Cardiac septum (tissue), 1 donor: ENCODE results near the gene TTC23L. TPM values are rescaled to one million over a fixed set of nuclear protein-coding genes. Genes with fewer than 3 reads are reported as not detected.
A peak's percentile ranks its signal among the peaks of the same experiment; 100 is the strongest.

Experiments used
- DNase-seq: peaks from one replicate; pipeline ENCODE4 v3.0.0-alpha.2; 2020; ENCODE audit warnings: low spot score
- intact Hi-C: fragments of 100-400 bp; cut with DNase I; formaldehyde crosslinking; loops from one replicate; pipeline ENCODE4 v1.14.0; 2022
- long read RNA-seq: library from polyadenylated mRNA; unstranded; transcript quantifications from one replicate; pipeline ENCODE4 v2.0.0, GENCODE V29; 2021
- total RNA-seq: library from RNA; stranded (reverse); fragmentation: NEBNext Ultra II Directional; extraction: Animal tissue kit (Norgen Biotek cat#: 25700); gene quantifications from one replicate; pipeline ENCODE4 v1.2.1, GENCODE V29; 2021
- donor health status: DM: no; HTN: no; CAD: no.

TTC23L gene, protein sequence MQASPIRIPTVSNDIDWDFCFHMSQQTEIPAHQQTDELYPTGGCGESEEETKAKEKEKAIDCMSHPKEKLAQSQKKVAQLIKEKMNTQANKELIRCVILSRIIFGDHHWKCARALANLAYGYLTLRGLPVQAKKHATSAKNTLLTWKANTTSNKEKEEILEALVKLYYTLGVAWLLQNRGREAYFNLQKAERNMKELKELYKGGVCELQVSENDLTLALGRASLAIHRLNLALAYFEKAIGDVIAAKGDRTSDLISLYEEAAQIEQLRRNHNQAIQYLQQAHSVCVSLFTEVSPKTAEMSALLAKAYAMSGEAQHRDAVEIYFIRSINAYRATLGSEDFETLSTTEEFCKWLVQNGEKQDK
- 0.32 TPM for total RNA-seq
- long read RNA-seq: 0 reads

DNA sequence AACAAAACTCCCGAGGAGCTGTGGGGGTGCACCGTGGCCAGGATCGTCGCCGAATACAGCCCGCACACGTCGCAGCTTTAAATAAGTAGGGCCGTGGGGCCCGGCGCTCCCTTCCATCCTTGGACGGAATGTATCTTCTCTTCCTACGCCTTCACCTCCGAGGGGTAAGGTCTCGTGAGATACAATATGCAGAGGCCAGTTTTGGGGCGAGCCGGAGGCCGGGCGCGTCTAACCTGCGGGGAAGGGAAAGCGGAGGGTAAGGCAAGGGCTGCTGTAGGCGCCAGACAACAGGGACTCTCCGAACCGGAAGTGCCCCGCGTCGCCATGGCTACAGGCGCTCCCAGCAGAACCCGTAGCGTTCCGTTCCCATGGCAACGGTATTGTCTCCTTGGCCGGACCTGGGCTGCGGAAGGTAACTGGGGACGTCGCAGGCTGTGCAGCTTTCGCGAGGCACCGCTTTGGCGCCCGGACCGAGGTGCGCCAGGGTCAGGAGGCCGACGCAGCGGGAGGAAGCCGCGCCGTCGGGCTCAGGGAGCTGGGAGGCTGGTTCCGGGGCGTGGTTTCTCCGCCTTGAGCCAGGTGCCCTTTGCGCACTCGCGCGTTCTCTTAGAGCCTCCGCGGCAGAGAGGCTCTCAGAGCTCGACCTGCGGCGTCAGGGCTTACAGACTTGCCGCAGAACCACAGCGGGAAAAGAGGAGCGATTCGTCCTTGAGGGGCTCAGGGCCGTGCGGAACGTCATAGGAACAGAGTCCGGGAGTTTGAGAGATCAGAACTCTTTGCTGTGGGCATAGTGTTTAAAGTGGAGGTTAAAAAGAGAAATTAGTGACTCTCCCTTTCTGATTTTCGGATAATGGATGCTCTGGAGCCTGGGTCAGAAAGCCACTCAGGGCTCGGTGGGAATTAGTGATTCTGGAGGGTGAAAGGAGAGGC, at the start of gene TTC23L:
TTC23L (plus strand) TSS at position 380 of the 930 bp plus-strand sequence. CDS start 1,508 bp downstream, outside the sequence.
- intact Hi-C loops: loop anchor here (5.0 kb wide), 1 partner anchor 182 kb away; the partner anchor contains the start of gene RAI14
- DNase-seq: peak; percentile 89

DNA sequence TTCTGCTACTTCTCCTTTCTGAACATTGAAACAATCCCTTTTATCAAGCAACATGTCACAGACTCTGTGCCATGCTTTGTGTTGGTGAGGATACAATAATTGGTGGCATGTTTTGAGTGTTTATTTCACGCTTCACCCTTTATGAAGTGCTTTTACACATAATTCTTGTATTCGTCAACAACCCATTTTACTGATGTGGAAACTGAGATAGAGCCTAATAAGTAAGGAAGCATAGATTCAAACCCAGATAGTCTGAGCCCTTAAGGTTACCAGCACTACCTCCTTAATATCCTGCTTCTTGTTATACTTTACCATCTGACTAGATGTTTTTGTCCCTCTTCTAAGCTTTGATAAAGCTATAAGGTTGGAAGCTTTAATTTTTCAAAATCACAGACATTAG, 49.3 kb upstream of the TTC23L start:
- intact Hi-C loops: no loop called here
- DNase-seq: no peak

DNA sequence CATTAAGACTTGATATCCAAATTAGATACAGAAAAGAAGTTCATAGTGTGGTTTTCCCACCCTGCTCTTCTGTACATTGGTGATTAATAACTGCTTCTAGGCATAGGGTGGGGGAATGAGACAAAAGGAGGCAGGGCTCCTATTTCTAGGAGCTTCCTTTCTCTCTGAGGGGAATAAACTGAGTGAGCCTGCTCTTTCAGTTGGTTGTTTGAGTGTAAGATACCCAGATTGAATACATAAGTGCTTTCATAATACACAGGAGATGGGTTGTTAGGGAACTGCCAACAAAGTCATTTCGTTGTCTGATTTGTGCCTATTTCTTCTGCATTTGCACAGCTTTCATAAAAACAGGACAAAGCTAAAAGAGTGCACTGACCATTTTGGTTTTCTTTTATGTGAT, 48.9 kb upstream of the TTC23L start:
- no peak for DNase-seq
- intact Hi-C loops: no loop called here

DNA sequence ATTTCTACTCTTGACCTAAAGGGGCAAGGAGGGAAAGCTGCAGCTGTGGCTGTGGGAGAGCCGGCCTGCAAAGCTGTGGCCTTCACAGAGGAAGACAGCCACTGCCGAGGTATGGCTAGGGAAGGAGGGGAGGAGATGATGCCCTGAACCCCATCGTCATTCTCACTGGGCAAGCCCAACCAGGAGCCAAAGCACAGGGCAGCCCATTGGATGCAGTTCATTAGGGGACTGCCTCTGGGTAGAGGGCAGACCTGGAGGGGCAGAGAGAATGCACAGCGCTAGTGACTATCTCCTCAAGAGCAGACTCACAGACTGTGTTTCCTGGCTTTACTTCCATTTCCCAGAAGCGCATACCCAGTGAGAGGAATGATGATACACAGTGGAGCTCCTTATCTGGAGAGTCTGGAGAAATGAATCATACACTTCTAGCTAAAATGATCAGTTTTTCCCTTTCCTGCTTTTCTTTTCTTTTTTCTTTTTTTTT, 47.2 kb upstream of the TTC23L start:
- DNase-seq: no peak
- intact Hi-C loops: no loop called here

DNA sequence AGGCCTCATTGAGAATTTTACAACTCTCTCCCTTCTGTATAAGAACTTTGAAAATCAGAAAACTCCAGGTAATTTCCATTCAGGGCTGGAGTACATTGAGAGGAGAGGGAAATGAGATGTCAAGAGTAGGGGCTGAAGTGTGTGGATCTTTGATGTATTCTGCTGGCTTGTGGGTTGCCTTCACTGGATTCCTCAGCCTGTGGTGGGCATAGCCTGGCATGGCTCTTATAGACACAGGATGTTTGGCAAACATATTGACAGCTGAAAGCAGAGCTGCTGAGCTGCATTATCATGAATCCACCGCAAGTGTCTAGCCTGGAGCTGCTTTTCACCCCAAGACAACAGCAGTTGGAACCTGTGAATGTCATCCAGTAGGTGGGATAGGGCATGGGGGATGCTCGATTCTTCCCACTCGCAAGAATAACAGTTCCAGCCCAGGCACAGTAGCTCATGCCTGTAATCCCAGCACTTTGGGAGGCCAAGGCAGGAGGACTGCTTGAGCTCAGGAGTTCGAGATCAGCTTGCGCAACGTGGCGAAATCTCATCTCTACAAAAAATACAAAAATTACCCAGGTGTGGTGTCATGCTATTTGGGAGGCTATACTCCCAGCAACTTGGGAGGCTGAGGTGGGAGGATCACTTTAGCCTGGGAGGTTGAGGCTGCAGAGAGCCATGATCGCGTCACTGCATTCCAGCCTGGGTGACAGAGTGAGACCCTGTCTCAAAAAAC, 36.0 kb upstream of the TTC23L start:
- intact Hi-C loops: no loop called here

DNA sequence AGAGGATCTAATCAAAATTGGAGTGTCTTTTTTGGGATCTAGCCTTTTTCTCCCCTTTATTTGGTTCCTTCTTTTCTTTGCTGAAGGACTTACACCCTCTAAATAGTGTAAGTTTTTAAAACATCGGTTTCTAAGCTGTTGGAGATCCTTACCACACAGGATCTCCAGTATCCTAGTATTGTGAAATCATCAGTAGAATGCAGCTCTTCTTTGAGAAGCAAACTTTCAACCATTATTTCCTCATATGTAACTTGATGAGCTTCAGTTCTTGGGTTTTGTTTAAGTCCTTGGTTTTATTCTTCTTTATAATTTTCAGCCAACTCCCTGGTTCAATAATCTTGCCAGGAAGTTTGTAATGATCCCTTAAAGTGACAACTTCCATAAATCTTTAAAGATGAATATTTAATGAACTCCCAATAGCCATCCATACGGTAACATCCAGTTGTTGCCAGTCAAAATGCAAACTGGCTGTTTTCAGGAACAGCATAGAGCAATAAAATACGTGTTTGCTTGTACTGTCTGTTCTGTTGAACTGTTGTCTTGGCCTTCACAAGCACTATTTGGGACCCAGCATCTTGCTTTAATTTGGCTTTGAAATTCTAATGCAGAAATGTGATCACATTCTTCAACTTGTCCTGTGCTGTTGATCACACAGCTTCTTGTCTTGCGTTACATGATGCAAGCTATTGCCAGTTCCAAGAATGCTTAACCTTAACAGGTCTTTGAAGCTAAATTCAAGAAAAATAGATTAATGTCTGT, 34.8 kb upstream of the TTC23L start:
- intact Hi-C loops: no loop called here

More for the DNA sequence above, 36.0 kb upstream of the TTC23L start:
- no peak for DNase-seq

DNA sequence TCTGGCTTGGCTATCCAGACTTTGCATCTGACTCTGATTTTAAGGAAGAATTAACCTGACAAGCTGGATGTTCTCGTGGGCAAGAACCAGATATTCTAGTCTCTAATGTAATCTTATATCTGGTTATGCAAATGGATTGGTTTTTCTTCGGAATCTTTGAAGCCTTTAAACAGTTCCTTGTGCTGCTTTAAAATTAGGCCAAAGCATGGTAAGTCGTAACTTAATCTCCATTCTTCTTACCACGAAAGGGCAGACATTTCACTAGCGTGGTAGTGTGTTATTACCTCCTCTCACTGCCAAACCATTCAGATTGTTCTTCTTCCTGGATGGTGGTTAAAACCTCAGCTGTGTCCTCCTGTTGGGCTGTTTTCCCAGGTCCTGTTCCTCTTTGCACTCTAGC, 34.1 kb upstream of the TTC23L start:
- intact Hi-C loops: no loop called here

More for the DNA sequence above, 34.8 kb upstream of the TTC23L start:
- DNase-seq: no peak

DNA sequence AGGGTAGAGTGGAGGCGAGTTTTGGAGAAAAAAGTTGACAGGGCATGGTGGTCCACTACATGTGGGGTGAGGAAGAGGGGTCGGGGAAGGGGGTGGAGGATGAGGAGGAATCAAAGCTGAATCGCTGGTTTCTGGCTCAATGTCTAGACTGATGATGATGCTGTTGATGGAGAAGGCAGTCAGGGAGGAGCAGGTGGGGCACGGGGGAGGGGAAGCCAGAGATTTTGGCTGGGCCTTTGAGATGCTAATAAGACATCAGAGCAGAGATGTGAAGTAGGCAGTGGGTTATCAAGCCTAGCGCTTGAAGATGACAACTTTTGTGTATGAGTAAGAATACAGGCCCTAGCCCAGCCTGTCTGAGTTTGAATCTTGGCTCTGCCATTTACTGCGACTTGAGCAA, 32.4 kb upstream of the TTC23L start:
- no peak for DNase-seq
- intact Hi-C loops: no loop called here

More for the DNA sequence above, 34.1 kb upstream of the TTC23L start:
- DNase-seq: no peak

DNA sequence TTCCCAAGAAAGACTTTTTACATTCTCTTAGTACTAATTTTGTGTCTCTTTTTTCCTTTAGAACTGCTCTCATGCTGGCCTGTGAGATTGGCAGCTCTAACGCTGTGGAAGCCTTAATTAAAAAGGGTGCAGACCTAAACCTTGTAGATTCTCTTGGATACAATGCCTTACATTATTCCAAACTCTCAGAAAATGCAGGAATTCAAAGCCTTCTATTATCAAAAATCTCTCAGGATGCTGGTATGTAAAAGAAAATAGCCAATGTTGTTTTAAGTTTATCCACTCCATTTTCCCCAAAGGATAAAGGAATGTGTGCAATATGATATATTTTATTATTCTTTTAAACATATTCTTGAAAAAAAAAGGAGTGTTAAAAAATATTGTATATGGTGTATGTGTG, 27.3 kb upstream of the TTC23L start:
- intact Hi-C loops: no loop called here
- no peak for DNase-seq

DNA sequence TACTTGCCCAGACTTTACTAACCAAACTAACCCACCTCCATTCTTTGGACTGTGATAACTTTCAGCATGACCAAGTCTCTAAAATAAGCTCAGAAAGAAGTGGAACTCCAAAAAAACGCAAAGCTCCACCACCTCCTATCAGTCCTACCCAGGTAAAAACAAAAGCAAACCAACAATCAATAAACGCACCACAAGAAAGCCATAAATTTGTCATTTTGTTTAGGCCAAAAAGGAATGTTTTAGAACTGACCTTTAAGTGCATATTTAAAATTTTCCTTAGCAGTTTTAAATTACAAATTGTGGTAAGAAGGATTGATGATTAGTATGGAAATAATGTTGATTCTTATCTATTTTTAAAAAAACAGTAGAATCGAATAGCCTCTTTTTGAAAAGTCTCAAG, 25.5 kb upstream of the TTC23L start:
- intact Hi-C loops: no loop called here
- DNase-seq: no peak

DNA sequence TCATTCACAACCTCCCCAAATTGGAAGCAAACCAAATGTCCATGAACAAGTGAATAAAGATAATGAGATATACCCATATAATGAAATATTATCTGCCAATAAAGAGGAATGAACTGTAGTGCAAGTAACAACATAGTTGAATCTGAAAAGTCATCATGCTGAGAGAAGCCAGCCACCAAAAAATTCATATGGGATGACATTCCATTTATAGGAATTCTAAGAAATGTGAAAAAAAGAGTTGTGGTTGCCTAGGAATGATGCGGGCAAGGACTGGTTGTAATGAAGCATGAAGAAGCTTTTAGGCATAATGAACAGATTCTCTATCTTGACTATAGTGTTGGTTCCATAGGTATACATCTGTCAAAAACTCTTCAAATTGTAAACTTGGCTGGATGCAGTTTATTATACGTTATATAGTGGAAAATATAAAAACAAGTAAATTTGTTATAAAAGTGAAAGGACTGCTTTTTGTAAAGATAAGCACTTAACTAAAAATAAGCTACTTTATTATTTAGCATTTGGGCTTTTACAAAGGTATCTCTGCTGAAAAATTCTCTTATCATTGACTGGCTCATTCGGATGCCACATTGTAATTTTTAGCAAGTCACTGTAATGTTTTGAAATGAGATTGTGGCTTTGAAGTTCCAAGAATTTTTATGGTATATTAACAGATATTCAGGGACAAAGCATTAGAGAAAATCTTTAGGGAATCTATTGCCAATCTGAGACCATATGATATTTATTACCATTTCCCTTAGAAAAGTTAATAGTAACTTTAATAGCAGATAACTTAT, 21.2 kb upstream of the TTC23L start:
- intact Hi-C loops: no loop called here

DNA sequence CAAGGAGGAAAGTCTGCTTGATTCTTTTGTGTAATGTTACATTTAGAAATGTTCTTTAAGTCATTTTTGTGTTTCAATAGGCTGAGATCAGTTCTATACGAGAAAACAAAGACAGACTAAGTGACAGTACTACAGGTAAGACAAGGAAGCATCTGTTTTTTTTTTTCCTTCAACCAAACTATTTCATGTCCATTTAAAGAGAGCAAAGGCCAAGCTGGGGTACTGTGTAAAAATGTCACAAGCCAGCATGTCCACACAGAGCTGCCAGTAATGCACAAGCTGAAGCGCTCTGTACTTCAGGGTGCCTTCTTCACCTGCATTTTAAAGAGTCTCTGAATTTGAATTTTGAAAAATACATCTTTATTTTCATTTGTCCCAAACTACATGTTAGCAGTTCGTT, 20.2 kb upstream of the TTC23L start:
- intact Hi-C loops: no loop called here

More for the DNA sequence above, 21.2 kb upstream of the TTC23L start:
- no peak for DNase-seq

DNA sequence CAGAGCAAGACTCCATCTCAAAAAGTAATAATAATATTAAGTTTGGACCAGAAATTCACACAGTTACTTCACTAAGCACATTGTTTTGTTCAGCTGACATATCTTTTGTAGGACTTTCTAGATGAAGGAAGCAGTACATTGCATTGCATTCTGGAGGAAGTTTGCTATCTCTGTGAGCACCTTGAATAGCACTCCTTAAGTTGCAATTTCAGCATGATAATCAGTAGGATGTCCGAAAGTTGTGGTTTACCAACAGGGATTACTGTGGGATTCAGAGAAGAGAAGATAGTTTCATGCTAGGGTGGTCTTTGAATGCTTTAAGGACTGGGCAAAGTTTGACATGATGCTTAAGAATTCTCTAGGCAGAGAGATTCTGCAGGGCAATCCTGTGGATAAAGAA, 18.4 kb upstream of the TTC23L start:
- intact Hi-C loops: no loop called here

More for the DNA sequence above, 20.2 kb upstream of the TTC23L start:
- no peak for DNase-seq

DNA sequence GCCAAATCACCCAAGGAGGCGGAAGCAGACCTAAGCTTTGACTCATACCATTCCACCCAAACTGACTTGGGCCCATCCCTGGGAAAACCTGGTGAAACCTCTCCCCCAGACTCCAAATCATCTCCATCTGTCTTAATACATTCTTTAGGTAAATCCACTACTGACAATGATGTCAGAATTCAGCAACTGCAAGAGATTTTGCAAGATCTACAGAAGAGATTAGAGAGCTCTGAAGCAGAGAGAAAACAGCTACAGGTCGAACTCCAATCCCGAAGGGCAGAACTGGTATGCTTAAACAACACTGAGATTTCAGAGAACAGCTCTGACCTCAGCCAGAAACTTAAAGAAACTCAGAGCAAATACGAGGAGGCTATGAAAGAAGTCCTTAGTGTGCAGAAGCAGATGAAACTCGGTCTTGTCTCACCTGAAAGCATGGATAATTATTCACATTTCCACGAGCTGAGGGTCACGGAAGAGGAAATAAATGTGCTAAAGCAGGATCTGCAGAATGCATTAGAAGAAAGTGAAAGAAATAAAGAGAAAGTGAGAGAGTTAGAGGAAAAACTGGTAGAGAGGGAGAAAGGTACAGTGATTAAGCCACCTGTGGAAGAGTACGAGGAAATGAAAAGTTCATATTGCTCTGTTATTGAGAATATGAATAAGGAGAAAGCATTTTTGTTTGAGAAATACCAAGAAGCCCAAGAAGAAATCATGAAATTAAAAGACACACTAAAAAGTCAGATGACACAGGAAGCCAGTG, 15.8 kb upstream of the TTC23L start:
- intact Hi-C loops: no loop called here
- DNase-seq: no peak

More for the DNA sequence above, 18.4 kb upstream of the TTC23L start:
- DNase-seq: no peak

DNA sequence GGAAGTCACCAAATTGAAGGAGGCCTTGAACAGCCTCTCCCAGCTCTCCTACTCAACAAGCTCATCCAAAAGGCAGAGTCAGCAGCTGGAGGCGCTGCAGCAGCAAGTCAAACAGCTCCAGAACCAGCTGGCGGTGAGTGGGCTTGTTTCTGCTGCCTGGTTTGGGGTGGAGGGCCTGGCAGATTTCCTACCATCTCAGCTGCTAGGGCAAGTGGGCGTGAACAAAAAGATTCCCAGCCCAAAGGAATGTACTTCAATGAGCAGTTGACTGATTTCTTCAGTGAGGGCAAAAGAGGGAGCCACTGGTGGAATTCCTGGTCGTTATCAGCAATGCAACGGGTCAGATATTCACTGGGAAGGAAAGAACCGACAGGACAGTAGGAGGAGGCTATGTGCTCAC, 12.6 kb upstream of the TTC23L start:
- no peak for DNase-seq
- intact Hi-C loops: no loop called here

DNA sequence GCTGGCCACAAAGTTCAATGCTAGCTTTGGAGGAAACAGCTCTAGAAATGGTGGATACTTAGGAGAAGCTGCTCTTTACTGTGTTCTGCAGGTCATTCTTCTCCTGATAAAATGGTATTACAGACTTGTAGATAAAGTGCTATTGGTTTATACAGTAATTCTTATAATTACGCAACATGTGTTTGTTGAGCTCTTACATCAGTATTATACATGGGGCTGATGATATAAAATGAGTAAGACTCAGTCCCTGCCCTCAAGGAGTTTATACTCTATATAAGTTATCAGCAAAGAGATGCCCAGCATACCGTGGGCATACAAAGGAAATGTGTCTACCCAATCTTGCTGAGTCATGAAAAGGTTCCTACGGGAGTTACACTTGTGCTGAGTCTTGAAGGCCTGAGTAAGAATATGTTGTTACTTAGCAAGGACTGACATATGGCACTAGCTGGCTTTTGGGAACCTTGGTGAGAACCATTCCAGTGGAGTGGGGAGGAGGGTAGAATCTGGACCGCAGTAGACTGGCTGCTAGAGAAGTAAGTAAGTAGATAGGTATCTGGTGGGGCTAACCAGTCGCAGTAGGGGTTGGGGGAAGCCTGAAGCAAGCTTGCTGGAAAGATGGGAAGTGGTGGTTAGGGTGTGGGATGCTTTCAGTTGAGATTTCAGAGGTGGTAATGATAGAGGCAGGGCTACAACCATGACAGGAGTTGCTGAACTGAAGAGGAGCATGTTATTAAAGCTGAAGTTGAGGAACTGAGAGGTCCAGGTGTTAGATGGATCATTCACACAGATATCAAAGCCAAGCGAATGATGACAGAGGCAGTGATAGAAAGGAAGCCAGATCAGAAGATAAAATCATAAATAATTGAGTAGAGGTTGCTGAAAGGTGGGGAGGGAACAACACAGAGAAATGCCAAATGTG, 11.1 kb upstream of the TTC23L start:
- no peak for DNase-seq
- intact Hi-C loops: no loop called here
